Endothelial cell of umbilical vein (primary cell): ENCODE data around the gene GSE1.

Source experiments
- CTCF ChIP-seq, 2 donors: IDR thresholded peaks; 1 replicate in 1 of 2; 2 replicates in 1 of 2; pipeline ENCODE4 v1.5.1; 2011; ENCODE audit warnings: low read length in 2 of 2, mild to moderate bottlenecking in 2 of 2, moderate library complexity in 2 of 2, control low read depth in 1 of 2, inconsistent platforms in 1 of 2, low read depth in 1 of 2; ENCODE audit not compliant: insufficient read depth in 1 of 2; ENCODE audit errors: extremely low read depth in 1 of 2
- MAX ChIP-seq: IDR thresholded peaks from 2 replicates; pipeline ENCODE4 v1.6.1; 2011; ENCODE audit not compliant: insufficient read depth, insufficient read length
- POLR2A ChIP-seq: IDR thresholded peaks from 2 replicates; pipeline ENCODE4 v1.6.1; 2012; ENCODE audit warnings: low read depth, mild to moderate bottlenecking, control low read depth, low read length
- POLR2AphosphoS5 ChIP-seq: IDR thresholded peaks from 2 replicates; pipeline ENCODE4 v1.6.1; 2012; ENCODE audit warnings: low read depth, mild to moderate bottlenecking, control low read depth, low read length, moderate library complexity; ENCODE audit not compliant: insufficient read depth

- no peak for TF ChIP-seq MAX
- no peak for TF ChIP-seq POLR2A
- TF ChIP-seq POLR2AphosphoS5: no peak
- TF ChIP-seq CTCF (IDR thresholded peaks at IDR 0.05; ENCODE audit: extremely low read depth in 1 of 2, insufficient read depth in 1 of 2, low read depth in 1 of 2, low read length in 2 of 2): no peak
Measured at GRCh38 chr16:85625485-85626117, 12.5 kb downstream of the GSE1 start.
